T-helper 22 cell (primary cell): ENCODE data around the gene OR56A1.
"Not testable (repeated sequence)": the region's sequence is repeated elsewhere in the genome, so short reads cannot be mapped to it uniquely, and the experiment has no call there.

ENCODE experiments used
- DNase-seq: peaks from one replicate; pipeline ENCODE4 v3.0.0-alpha.2; 2020; ENCODE audit warnings: low read depth

The OR56A1 gene, protein sequence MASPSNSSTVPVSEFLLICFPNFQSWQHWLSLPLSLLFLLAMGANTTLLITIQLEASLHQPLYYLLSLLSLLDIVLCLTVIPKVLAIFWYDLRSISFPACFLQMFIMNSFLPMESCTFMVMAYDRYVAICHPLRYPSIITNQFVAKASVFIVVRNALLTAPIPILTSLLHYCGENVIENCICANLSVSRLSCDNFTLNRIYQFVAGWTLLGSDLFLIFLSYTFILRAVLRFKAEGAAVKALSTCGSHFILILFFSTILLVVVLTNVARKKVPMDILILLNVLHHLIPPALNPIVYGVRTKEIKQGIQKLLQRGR

DNA sequence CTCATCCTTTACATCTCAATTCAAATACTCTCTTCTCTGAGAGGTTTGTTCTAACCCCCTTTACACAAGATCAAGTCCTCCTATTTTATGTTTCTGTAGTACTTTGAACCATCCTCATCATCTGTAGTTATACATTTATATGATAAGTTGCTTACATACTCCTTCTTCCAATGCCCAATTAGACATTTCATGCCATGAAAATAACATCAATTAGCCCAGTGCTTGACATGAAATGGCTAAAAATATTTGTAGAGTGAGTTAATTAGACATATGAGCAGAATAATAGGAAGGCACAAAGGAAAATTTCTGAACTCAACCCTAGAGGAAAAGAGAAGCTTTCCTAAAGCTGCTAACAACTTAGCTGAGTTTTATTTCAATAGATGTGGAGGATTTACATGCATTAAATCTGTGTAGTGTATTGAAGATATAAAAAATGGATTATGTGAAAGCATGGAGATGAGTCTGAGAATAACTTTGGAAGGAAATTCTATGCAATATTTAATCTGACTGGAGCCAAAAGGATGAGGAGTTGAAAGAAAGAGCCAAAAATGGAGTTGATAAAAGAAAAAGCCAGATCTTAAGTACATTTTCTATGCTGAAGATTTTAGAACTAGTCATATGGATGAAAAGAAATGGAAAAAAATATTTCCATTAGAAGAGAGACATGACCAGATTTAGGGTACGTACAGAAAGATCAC, at the start of gene OR56A1:
Gene OR56A1 (minus strand): TSS at position 51 of the 698 bp plus-strand sequence. CDS start 3,066 bp downstream, outside the sequence.
- no peak for DNase-seq

- DNase-seq, result no peak
These were observed 48.9 kb upstream of the OR56A1 start for GRCh38 chr11:6079463-6079862.

- DNase-seq, result no peak
These were observed 47.2 kb upstream of the OR56A1 start for GRCh38 chr11:6077723-6078122.

GRCh38 chr11:6076443-6076842, 45.9 kb upstream of the OR56A1 start:
- DNase-seq, result not testable (repeated sequence)

DNA sequence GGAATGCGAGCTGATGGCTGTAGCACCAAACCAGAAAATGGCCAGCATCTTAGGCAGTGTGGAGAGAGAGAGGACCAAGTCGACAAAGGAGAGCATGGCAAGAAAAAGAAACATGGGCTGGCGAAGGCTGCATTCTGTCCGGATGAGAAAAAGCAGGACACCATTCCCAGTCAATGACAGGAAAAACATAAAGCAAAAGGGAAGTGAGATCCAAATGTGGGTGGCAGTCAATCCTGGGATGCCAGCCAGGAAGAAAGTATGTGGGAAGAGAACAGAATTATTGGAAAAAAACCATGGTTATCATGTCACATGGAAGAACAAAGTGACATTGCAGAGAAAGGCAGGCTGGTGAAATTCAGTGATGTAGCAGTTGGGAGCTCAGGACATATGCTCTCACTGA, 36.9 kb upstream of the OR56A1 start:
- DNase-seq, result no peak

GRCh38 chr11:6062691-6063358, 32.3 kb upstream of the OR56A1 start:
- no peak for DNase-seq

- no peak for DNase-seq
These were observed 30.9 kb upstream of the OR56A1 start for GRCh38 chr11:6061475-6061874.

- no peak for DNase-seq
These were observed 26.9 kb upstream of the OR56A1 start for GRCh38 chr11:6057452-6057851.

DNA sequence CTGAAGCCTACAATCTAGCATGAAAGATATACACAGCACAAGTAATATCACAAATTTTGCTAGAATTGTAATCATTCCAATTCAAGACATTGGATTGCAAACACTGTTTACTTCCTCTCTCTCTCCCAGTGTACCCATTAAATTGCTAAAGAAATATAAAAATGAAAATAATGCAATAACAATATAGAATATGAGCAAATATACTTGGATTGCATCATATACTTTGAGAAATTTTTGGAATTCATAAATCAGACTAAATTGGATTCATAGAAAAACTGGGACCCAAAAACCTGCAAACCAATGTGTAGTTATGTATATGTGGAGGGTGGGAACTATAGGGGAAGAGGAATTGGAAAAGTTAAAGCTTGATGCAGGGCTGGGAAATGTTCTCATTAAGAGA, 25.0 kb upstream of the OR56A1 start:
- no peak for DNase-seq

GRCh38 chr11:6052374-6052773, 21.8 kb upstream of the OR56A1 start:
- DNase-seq, result no peak

- no peak for DNase-seq
These were observed 10.3 kb upstream of the OR56A1 start for GRCh38 chr11:6040874-6041273.

- DNase-seq, result no peak
These were observed 3.1 kb downstream of the OR56A1 start for GRCh38 chr11:6027501-6027900.

GRCh38 chr11:6025056-6025455, 5.5 kb downstream of the OR56A1 start:
- DNase-seq, result no peak

- no peak for DNase-seq
These were observed 7.6 kb downstream of the OR56A1 start for GRCh38 chr11:6022956-6023355.

- DNase-seq, result no peak
These were observed 17.5 kb downstream of the OR56A1 start for GRCh38 chr11:6013042-6013441.

GRCh38 chr11:6012035-6012668, 18.4 kb downstream of the OR56A1 start:
- DNase-seq, result no peak

DNA sequence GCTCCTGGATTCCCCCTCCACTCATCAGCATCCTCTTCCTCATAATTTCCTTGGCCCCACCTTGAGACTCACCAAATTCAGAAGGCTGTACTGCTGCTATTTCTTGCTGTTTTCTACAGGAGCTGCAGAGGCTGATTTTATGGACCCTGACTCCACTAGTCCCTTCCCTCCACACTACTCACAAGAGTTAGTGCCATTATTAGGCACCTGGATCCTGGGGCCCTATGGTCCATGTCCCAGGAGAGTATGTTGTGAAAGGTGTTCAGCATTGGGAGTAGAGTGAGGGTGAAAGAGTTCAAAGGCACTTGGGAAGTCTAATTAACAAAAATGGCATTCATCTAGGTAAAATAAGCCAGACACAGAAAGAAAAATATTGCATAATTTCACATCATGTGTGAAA, 23.7 kb downstream of the OR56A1 start, which contains the start of gene OR56A4:
Gene OR56A4 (minus strand): TSS at position 101 of the 400 bp plus-strand sequence. CDS start 3,954 bp downstream, outside the sequence.
- no peak for DNase-seq

GRCh38 chr11:6006395-6006794, 24.2 kb downstream of the OR56A1 start:
- DNase-seq, result no peak

DNA sequence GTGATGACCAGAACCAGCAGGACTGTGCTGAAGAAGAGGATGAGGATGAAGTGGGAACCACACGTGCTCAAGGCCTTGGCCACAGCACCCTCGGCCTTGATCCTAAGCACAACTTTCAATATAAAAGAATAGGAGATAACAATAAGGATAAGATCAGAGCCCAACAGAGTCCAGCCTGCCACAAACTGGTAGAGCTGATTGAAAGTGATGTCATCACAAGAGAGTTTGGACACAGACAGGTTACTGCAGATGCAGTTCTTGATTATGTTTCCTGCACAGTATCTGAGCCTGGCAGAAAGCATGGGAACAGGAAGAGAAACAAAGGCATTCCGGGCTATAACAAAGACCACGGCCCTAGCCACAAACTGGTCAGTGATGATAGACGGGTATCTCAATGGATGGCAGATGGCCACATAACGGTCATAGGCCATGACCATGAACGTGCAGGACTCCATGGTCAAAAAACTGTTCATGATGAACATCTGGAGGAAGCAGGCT, 28.3 kb downstream of the OR56A1 start:
- no peak for DNase-seq

- DNase-seq, result no peak
These were observed 35.8 kb downstream of the OR56A1 start for GRCh38 chr11:5994791-5995190.

GRCh38 chr11:5992604-5993251, 37.8 kb downstream of the OR56A1 start:
- no peak for DNase-seq

DNA sequence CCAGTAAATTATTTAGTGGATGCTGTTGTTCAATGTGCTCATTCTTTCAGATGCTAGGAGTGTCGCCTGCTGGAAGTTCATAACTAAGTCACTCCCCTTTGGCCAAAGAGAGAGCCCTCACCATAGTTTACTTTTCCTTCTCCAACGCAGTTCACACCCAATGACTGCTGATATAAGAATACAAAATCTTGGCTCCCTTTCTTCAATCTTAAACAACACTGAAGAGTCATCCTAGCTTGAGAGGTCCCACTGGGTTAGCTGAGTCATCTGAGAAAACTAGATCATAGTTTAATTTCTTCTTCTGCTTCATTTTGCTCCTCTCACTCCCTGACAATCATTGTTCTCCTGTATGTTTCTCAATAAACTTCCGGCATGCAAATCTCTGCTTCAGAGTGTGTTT, 38.4 kb downstream of the OR56A1 start:
- no peak for DNase-seq
